A673 (cell line): ENCODE data around the gene BABAM1.

Experiments used
- EZH2 ChIP-seq: fragments of 200-600 bp; sonication (generic); IDR thresholded peaks from 2 replicates; pipeline ENCODE4 v1.6.1; 2017; ENCODE audit warnings: borderline replicate concordance, low read depth, mild to moderate bottlenecking, mixed read lengths, antibody characterized with exemption, low read length; ENCODE audit not compliant: poor library complexity, severe bottlenecking
- TF ChIP-seq, protein P1 (sequence below): fragments of 300-800, 200-600 bp; sonication (generic); conservative IDR thresholded peaks from 2 replicates; pipeline ENCODE4 v1.5.1; 2017; ENCODE audit warnings: low read depth, mild to moderate bottlenecking, antibody characterized with exemption, low read length, moderate library complexity, mixed read lengths

- TF ChIP-seq, protein P1, sequence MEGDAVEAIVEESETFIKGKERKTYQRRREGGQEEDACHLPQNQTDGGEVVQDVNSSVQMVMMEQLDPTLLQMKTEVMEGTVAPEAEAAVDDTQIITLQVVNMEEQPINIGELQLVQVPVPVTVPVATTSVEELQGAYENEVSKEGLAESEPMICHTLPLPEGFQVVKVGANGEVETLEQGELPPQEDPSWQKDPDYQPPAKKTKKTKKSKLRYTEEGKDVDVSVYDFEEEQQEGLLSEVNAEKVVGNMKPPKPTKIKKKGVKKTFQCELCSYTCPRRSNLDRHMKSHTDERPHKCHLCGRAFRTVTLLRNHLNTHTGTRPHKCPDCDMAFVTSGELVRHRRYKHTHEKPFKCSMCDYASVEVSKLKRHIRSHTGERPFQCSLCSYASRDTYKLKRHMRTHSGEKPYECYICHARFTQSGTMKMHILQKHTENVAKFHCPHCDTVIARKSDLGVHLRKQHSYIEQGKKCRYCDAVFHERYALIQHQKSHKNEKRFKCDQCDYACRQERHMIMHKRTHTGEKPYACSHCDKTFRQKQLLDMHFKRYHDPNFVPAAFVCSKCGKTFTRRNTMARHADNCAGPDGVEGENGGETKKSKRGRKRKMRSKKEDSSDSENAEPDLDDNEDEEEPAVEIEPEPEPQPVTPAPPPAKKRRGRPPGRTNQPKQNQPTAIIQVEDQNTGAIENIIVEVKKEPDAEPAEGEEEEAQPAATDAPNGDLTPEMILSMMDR, result no peak
- no peak for TF ChIP-seq EZH2
Observed at GRCh38 chr19:17266589-17266974, 661 bp upstream of the BABAM1 start.
